Coronary artery (tissue), 2 donors: Measurements from ENCODE around the gene HDX.

Experiments used
- DNase-seq: peaks from one replicate; pipeline ENCODE4 v3.0.0-alpha.2; 2017; ENCODE audit warnings: low spot score
- H3K27ac ChIP-seq, 2 donors: fragments of 200-600 bp; sonication (generic); one replicate each; pipeline ENCODE4 v1.5.1; 2016 to 2019
- H3K4me3 ChIP-seq: fragments of 200-600 bp; sonication (generic); 2 replicates; pipeline ENCODE4 v1.5.1; 2016; ENCODE audit warnings: mild to moderate bottlenecking, moderate library complexity
- CTCF ChIP-seq: fragments of 200-600 bp; sonication (generic); IDR thresholded peaks from one replicate; pipeline ENCODE4 v1.5.1; 2019; ENCODE audit warnings: antibody characterized with exemption

HDX gene

GRCh38 chrX:84475596-84475995, 26.7 kb downstream of the HDX start:
- TF ChIP-seq CTCF: no peak
- H3K27ac ChIP-seq: no peak overlapping the region
- DNase-seq: no peak
- H3K4me3 ChIP-seq: no peak overlapping the region

- H3K4me3 ChIP-seq: no peak overlapping the region
- DNase-seq: no peak
- H3K27ac ChIP-seq: no peak overlapping the region
- TF ChIP-seq CTCF: no peak
Observed at GRCh38 chrX:84475101-84475500, 27.2 kb downstream of the HDX start.

- H3K27ac ChIP-seq: no peak overlapping the region
- no peak overlapping the region for H3K4me3 ChIP-seq
- no peak for DNase-seq
- no peak for TF ChIP-seq CTCF
Observed at GRCh38 chrX:84469226-84469625, 33.0 kb downstream of the HDX start.

GRCh38 chrX:84467898-84468297, 34.4 kb downstream of the HDX start:
- DNase-seq: no peak
- no peak overlapping the region for H3K4me3 ChIP-seq
- H3K27ac ChIP-seq: no peak overlapping the region
- TF ChIP-seq CTCF: no peak

- no peak for DNase-seq
- TF ChIP-seq CTCF: no peak
- Histone ChIP-seq H3K27ac (no peak overlapping the region), H3K4me3 (no peak overlapping the region)
Observed at GRCh38 chrX:84453351-84454246, 48.7 kb downstream of the HDX start.

- no peak overlapping the region for H3K4me3 ChIP-seq
- no peak for DNase-seq
- no peak overlapping the region for H3K27ac ChIP-seq
- no peak for TF ChIP-seq CTCF
Observed at GRCh38 chrX:84441143-84441542, 61.1 kb downstream of the HDX start.

GRCh38 chrX:84415140-84415539, 87.1 kb downstream of the HDX start:
- TF ChIP-seq CTCF: no peak
- Histone ChIP-seq H3K4me3 (no peak overlapping the region), H3K27ac (no peak overlapping the region)
- no peak for DNase-seq
